CD4-positive, CD25-positive, alpha-beta regulatory T cell (primary cell): ENCODE data around the gene SSTR1. TPM values are rescaled to one million over a fixed set of nuclear protein-coding genes. Genes with fewer than 3 reads are reported as not detected.
A peak's percentile ranks its signal among the peaks of the same experiment; 100 is the strongest.

Experiments
- ATAC-seq, 2 donors: fragments of 150-1000 bp; cut with Tn5 transposase; one replicate each; pipeline ENCODE4 v1.10.0; 2021; ENCODE audit warnings: low read depth in 2 of 2, moderate number of reproducible peaks in 2 of 2, moderate library complexity in 1 of 2
- DNase-seq, 3 donors: peaks; one replicate each; pipeline versions ENCODE4 v3.0.0 to v3.0.0-alpha.2; 2012 to 2022; ENCODE audit warnings: mixed read lengths in 1 of 3
- H3K27ac ChIP-seq: one replicate; pipeline ENCODE4 v1.7.0; 2013; ENCODE audit warnings: mild to moderate bottlenecking, low read length; ENCODE audit not compliant: insufficient read depth, poor library complexity, severe bottlenecking
- H3K27me3 ChIP-seq: one replicate; pipeline ENCODE4 v1.7.0; 2013; ENCODE audit warnings: low read length; ENCODE audit not compliant: control insufficient read depth, insufficient read depth
- H3K36me3 ChIP-seq: one replicate; pipeline ENCODE4 v1.7.0; 2013; ENCODE audit warnings: mild to moderate bottlenecking, low read length, moderate library complexity; ENCODE audit not compliant: control insufficient read depth, insufficient read depth
- H3K4me1 ChIP-seq: 2 replicates; pipeline ENCODE4 v1.7.0; 2013; ENCODE audit warnings: mild to moderate bottlenecking, low read length; ENCODE audit not compliant: insufficient read depth, control insufficient read depth, poor library complexity, severe bottlenecking
- H3K4me3 ChIP-seq: one replicate; pipeline ENCODE4 v1.7.0; 2013; ENCODE audit warnings: low read depth, mild to moderate bottlenecking, low read length, moderate library complexity
- H3K9me3 ChIP-seq, 2 experiments: 1 replicate in 1 of 2; 2 replicates in 1 of 2; pipeline ENCODE4 v1.7.0; 2013; ENCODE audit warnings: low read length in 2 of 2, mild to moderate bottlenecking in 1 of 2, moderate library complexity in 1 of 2; ENCODE audit not compliant: control insufficient read depth in 2 of 2
- H3K27ac Mint-ChIP-seq, 3 donors: one replicate each; pipeline ENCODE4 v1.8.0; 2020 to 2022; ENCODE audit warnings: mild to moderate bottlenecking in 3 of 3, mixed read lengths in 3 of 3, moderate library complexity in 2 of 3
- H3K27me3 Mint-ChIP-seq: one replicate; pipeline ENCODE4 v1.8.0; 2022; ENCODE audit warnings: mild to moderate bottlenecking, mixed read lengths
- H3K36me3 Mint-ChIP-seq: one replicate; pipeline ENCODE4 v1.8.0; 2020; ENCODE audit warnings: mixed read lengths
- H3K4me1 Mint-ChIP-seq, 4 donors: one replicate each; pipeline ENCODE4 v1.8.0; 2020 to 2022; ENCODE audit warnings: mixed read lengths in 4 of 4, mild to moderate bottlenecking in 1 of 4
- H3K4me3 Mint-ChIP-seq, 4 donors: one replicate each; pipeline ENCODE4 v1.8.0; 2020 to 2022; ENCODE audit warnings: mild to moderate bottlenecking in 4 of 4, mixed read lengths in 4 of 4, moderate library complexity in 3 of 4
- H3K9me3 Mint-ChIP-seq, 7 donors: one replicate each; pipeline ENCODE4 v1.8.0; 2020 to 2022; ENCODE audit warnings: mixed read lengths in 7 of 7, mild to moderate bottlenecking in 3 of 7, moderate library complexity in 2 of 7
- polyA plus RNA-seq, 4 donors: library from polyadenylated mRNA; unstranded; fragments of 300-500 nt; fragmentation: Illumina TruSeq; gene quantifications; one replicate each; pipeline ENCODE4 v1.2.3, GENCODE V29; 2021
- total RNA-seq: library from RNA; stranded (reverse); gene quantifications from one replicate; pipeline ENCODE4 v1.2.3, GENCODE V29; 2022

Gene SSTR1
- total and polyA plus RNA-seq, 5 donors from 2014 or later = not detected

DNA sequence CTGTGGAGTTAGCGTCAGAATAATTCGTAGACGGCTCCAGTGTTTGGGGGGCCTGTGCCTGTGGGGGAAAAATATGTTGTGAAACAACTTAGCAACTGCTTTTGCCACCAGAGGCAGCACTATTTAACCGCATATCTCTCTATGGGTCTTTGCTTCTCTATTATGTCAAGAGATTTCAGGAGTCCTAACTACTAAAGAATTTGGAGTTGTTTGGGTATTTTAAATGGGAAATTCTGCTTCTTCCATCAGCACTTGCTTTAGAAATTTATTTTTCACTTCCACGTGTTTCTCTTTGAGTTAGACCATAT lies 48.8 kb downstream of the SSTR1 start:
- H3K4me3 ChIP-seq = no peak overlapping the region
- Mint-ChIP-seq H3K36me3 (no peaks in the 10 kb centered on the region), H3K9me3 (peaks cover 0 to 14% (median 1%) of the 10 kb centered on the region in 7 donors), H3K27ac (no peak overlapping the region), H3K27me3 (peaks cover 30% of the 10 kb centered on the region), H3K4me1 (peaks cover 0 to 12% (median 2%) of the 10 kb centered on the region in 4 donors), H3K4me3 (peak overlapping the region in 3 of 4 donors; percentile 66 to 81 (median 76))
- no peak for ATAC-seq
- H3K27me3 ChIP-seq = peaks cover 16% of the 10 kb centered on the region
- no peak for DNase-seq
- H3K9me3 ChIP-seq = no peaks in the 10 kb centered on the region
- H3K27ac ChIP-seq = no peak overlapping the region
- peaks cover 15% of the 10 kb centered on the region for H3K4me1 ChIP-seq
- H3K36me3 ChIP-seq = no peaks in the 10 kb centered on the region

DNA sequence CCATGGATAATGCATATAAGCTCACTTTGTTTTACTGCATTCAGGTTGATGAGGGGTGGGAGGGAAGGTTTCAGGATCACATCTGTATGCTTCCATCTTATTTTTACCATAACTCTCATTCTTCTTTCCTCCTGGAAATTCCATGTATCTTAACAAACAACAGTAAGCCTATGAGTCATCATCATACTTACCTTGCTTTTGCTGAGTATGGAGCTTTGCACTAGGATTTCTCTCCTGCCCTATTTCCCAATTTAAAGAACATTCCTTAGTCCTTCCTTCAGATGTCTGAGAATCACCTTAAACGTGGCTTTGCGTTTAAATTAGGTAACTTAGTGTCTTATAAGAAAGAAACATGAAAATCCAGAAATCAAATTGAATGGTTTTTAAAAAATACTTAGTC lies 49.8 kb downstream of the SSTR1 start:
- DNase-seq = no peak
- Mint-ChIP-seq H3K36me3 (no peaks in the 10 kb centered on the region), H3K4me3 (no peak overlapping the region), H3K27ac (no peak overlapping the region), H3K9me3 (peaks cover 0 to 21% (median 2%) of the 10 kb centered on the region in 7 donors), H3K4me1 (peaks cover 0 to 12% (median 2%) of the 10 kb centered on the region in 4 donors), H3K27me3 (peaks cover 29% of the 10 kb centered on the region)
- no peak for ATAC-seq
- no peaks in the 10 kb centered on the region for H3K9me3 ChIP-seq
- no peaks in the 10 kb centered on the region for H3K36me3 ChIP-seq
- H3K27ac ChIP-seq = no peak overlapping the region
- peaks cover 16% of the 10 kb centered on the region for H3K27me3 ChIP-seq
- H3K4me3 ChIP-seq = no peak overlapping the region
- peaks cover 15% of the 10 kb centered on the region for H3K4me1 ChIP-seq

- Mint-ChIP-seq H3K27me3 (peaks cover 20% of the 10 kb centered on the region), H3K4me1 (peaks cover 0 to 1% (median under 1%) of the 10 kb centered on the region in 4 donors), H3K4me3 (no peak overlapping the region), H3K9me3 (peaks cover 0 to 27% (median 8%) of the 10 kb centered on the region in 7 donors), H3K36me3 (no peaks in the 10 kb centered on the region), H3K27ac (no peak overlapping the region)
- Histone ChIP-seq H3K27me3 (peaks cover 3% of the 10 kb centered on the region), H3K36me3 (no peaks in the 10 kb centered on the region), H3K4me3 (no peak overlapping the region), H3K4me1 (no peaks in the 10 kb centered on the region), H3K27ac (no peak overlapping the region), H3K9me3 (no peaks in the 10 kb centered on the region)
- ATAC-seq = no peak
- DNase-seq = no peak
Observed at GRCh38 chr14:38261620-38262019, 53.9 kb downstream of the SSTR1 start.

Other genes with a start within 250 kb of the SSTR1 start
- not detected for gene CLEC14A, start 48.2 kb downstream of the SSTR1 start, total RNA-seq
- gene CLEC14A, start 48.2 kb downstream of the SSTR1 start, polyA plus RNA-seq = not detected